Ascending aorta (tissue), 2 donors: Measurements from ENCODE around the gene LAGE3. TPM values are rescaled to one million over a fixed set of nuclear protein-coding genes. Genes with fewer than 3 reads are reported as not detected.

ENCODE experiments used
- DNase-seq, 2 donors: peaks; one replicate each; pipeline ENCODE4 v3.0.0-alpha.2; 2019; ENCODE audit warnings: low spot score in 2 of 2
- H3K27ac ChIP-seq, 2 donors: fragments of 200-600 bp; sonication (generic); one replicate each; pipeline ENCODE4 v1.5.1; 2016 to 2017; ENCODE audit warnings: mild to moderate bottlenecking in 1 of 2
- H3K27me3 ChIP-seq: fragments of 200-600 bp; sonication (generic); one replicate; pipeline ENCODE4 v1.5.1; 2017
- H3K36me3 ChIP-seq, 2 donors: fragments of 200-600 bp; sonication (generic); one replicate each; pipeline ENCODE4 v1.5.1; 2016
- H3K4me1 ChIP-seq, 2 donors: fragments of 200-600 bp; sonication (generic); one replicate each; pipeline ENCODE4 v1.5.1; 2016 to 2017; ENCODE audit warnings: mild to moderate bottlenecking in 1 of 2
- H3K4me3 ChIP-seq, 2 donors: fragments of 200-600 bp; sonication (generic); one replicate each; pipeline ENCODE4 v1.5.1; 2016 to 2017; ENCODE audit warnings: mild to moderate bottlenecking in 1 of 2
- H3K9me3 ChIP-seq, 2 donors: fragments of 200-600 bp; sonication (generic); one replicate each; pipeline ENCODE4 v1.5.1; 2016
- CTCF ChIP-seq, 3 experiments: fragments of 200-600 bp in 2 of 3; fragments of 450-650 bp in 1 of 3; sonication (generic) in 2 of 3; IDR thresholded peaks; one replicate each; pipeline ENCODE4 v1.5.1; 2016 to 2019; ENCODE audit warnings: antibody characterized with exemption in 3 of 3, mild to moderate bottlenecking in 1 of 3, moderate library complexity in 1 of 3
- intact Hi-C: fragments of 100-400 bp; cut with DNase I; formaldehyde crosslinking; loops from one replicate; pipeline ENCODE4 v1.15.1; 2023
- total RNA-seq: library from RNA; depleted of rRNA; stranded (reverse); fragments of >200 nt; gene quantifications from one replicate; pipeline ENCODE4 v1.1.0, GENCODE V29; 2016

LAGE3 gene
- total RNA-seq: 52.0 TPM

- peak within 1 kb of the TSS; percentile 73 to 76 for H3K27ac ChIP-seq
- H3K4me3 ChIP-seq: peak within 1 kb of the TSS; percentile 57 to 69
- intact Hi-C loops: loop anchor here (1.0 to 5.0 kb wide), 4 partner anchors 37 to 67 kb away; partner anchors contain the start of genes ATP6AP1, FAM3A, FAM50A and TAFAZZIN
- H3K27me3 ChIP-seq: no peaks in the 10 kb centered on the region
- DNase-seq: peak; percentile 76 to 95
- H3K4me1 ChIP-seq: no peaks in the 10 kb centered on the region
- no peak for TF ChIP-seq CTCF (IDR thresholded peaks at IDR 0.05)
- no peaks in the 10 kb centered on the region for H3K36me3 ChIP-seq
- no peaks in the 10 kb centered on the region for H3K9me3 ChIP-seq
Observed at GRCh38 chrX:154478728-154479622, at the start of gene LAGE3. LAGE3 (minus strand) TSS chrX:154479281; CDS start chrX:154478915, 366 bp downstream.

- peaks cover 0 to 6% of the 10 kb centered on the region in 2 donors for H3K4me1 ChIP-seq
- TF ChIP-seq CTCF (IDR thresholded peaks at IDR 0.05): peak; percentile 31 to 55 (median 46)
- H3K9me3 ChIP-seq: no peaks in the 10 kb centered on the region
- peak in 1 of 2 donors; percentile 87 for DNase-seq
- H3K27me3 ChIP-seq: no peaks in the 10 kb centered on the region
- peak overlapping the region; percentile 67 to 73 for H3K27ac ChIP-seq
- H3K4me3 ChIP-seq: peak overlapping the region; percentile 8 to 56
- intact Hi-C loops: no loop called here
- H3K36me3 ChIP-seq: peaks cover 0 to 1% of the 10 kb centered on the region in 2 donors
Observed at GRCh38 chrX:154526901-154527675, 48.0 kb upstream of the LAGE3 start.

GRCh38 chrX:154525606-154526490 lies 46.8 kb upstream of the LAGE3 start:
- no peak for DNase-seq
- Histone ChIP-seq H3K27ac (peak overlapping the region; percentile 67 to 73), H3K36me3 (no peaks in the 10 kb centered on the region), H3K9me3 (no peaks in the 10 kb centered on the region), H3K4me1 (peaks cover 0 to 3% of the 10 kb centered on the region in 2 donors), H3K4me3 (no peak overlapping the region), H3K27me3 (no peaks in the 10 kb centered on the region)
- TF ChIP-seq CTCF (IDR thresholded peaks at IDR 0.05): no peak
- intact Hi-C loops: no loop called here

GRCh38 chrX:154519389-154519788 lies 40.3 kb upstream of the LAGE3 start:
- H3K9me3 ChIP-seq: no peaks in the 10 kb centered on the region
- H3K4me3 ChIP-seq: no peak overlapping the region
- intact Hi-C loops: no loop called here
- H3K4me1 ChIP-seq: peaks cover 2 to 5% of the 10 kb centered on the region in 2 donors
- H3K27me3 ChIP-seq: no peaks in the 10 kb centered on the region
- TF ChIP-seq CTCF (IDR thresholded peaks at IDR 0.05): no peak
- no peak for DNase-seq
- no peaks in the 10 kb centered on the region for H3K36me3 ChIP-seq
- no peak overlapping the region for H3K27ac ChIP-seq
